ENCODE data around the gene BMPR1A. TPM values are rescaled to one million over a fixed set of nuclear protein-coding genes. Genes with fewer than 3 reads are reported as not detected.
"Not testable (repeated sequence)": the region's sequence is repeated elsewhere in the genome, so short reads cannot be mapped to it uniquely, and the experiment has no call there.

BMPR1A gene
- total RNA-seq, 2 donors from 2014 or later = 53.9 to 58.1 TPM

- 65% methylated on average over 1 of the region's 1 CpG for WGBS
- Histone ChIP-seq H3K4me1 (replicated peaks) (no peaks in the 10 kb centered on the region), H3K9me3 (no peaks in the 10 kb centered on the region), H3K4me3 (no peak overlapping the region), H3K27me3 (replicated peaks; ENCODE audit: insufficient read depth) (no peaks in the 10 kb centered on the region), H3K27ac (no peak overlapping the region), H3K36me3 (no peaks in the 10 kb centered on the region)
- TF ChIP-seq POLR2A (IDR thresholded peaks at IDR 0.05) (no peak), POLR2AphosphoS5 (IDR thresholded peaks at IDR 0.05) (no peak), CTCF (IDR thresholded peaks at IDR 0.05) (no peak)
- no peak for DNase-seq (ENCODE audit: low spot score)
- intact Hi-C loops (cut with DNase I) = no loop called here
Measured at GRCh38 chr10:86950349-86950748, 193.9 kb downstream of the BMPR1A start.

- DNase-seq (ENCODE audit: low spot score) = no peak
- no peak for TF ChIP-seq CTCF (IDR thresholded peaks at IDR 0.05)
- no peak for TF ChIP-seq POLR2A (IDR thresholded peaks at IDR 0.05)
- no peak for TF ChIP-seq POLR2AphosphoS5 (IDR thresholded peaks at IDR 0.05)
- Histone ChIP-seq H3K4me1 (replicated peaks) (no peaks in the 10 kb centered on the region), H3K4me3 (no peak overlapping the region), H3K27ac (no peak overlapping the region), H3K9me3 (no peaks in the 10 kb centered on the region), H3K36me3 (no peaks in the 10 kb centered on the region), H3K27me3 (replicated peaks; ENCODE audit: insufficient read depth) (no peaks in the 10 kb centered on the region)
- intact Hi-C loops (cut with DNase I) = no loop called here
Measured at GRCh38 chr10:86951184-86951761, 194.9 kb downstream of the BMPR1A start.

GRCh38 chr10:86952106-86952505, 195.7 kb downstream of the BMPR1A start:
- Histone ChIP-seq H3K4me1 (replicated peaks) (no peaks in the 10 kb centered on the region), H3K27ac (no peak overlapping the region), H3K4me3 (no peak overlapping the region), H3K9me3 (no peaks in the 10 kb centered on the region), H3K36me3 (no peaks in the 10 kb centered on the region), H3K27me3 (replicated peaks; ENCODE audit: insufficient read depth) (no peaks in the 10 kb centered on the region)
- WGBS = 91% methylated on average over 7 of the region's 7 CpGs
- no peak for DNase-seq (ENCODE audit: low spot score)
- intact Hi-C loops (cut with DNase I) = no loop called here
- no peak for TF ChIP-seq CTCF (IDR thresholded peaks at IDR 0.05)
- TF ChIP-seq POLR2AphosphoS5 (IDR thresholded peaks at IDR 0.05) = no peak
- TF ChIP-seq POLR2A (IDR thresholded peaks at IDR 0.05) = no peak

GRCh38 chr10:86952697-86953096, 196.3 kb downstream of the BMPR1A start:
- WGBS = 97% methylated on average over 10 of the region's 10 CpGs
- intact Hi-C loops (cut with DNase I); H3K9me3 ChIP-seq; H3K4me1 ChIP-seq (replicated peaks); H3K4me3 ChIP-seq; H3K27me3 ChIP-seq (replicated peaks; ENCODE audit: insufficient read depth); DNase-seq (ENCODE audit: low spot score); H3K27ac ChIP-seq; H3K36me3 ChIP-seq: not testable (repeated sequence)

- DNase-seq (ENCODE audit: low spot score) = no peak
- 58% methylated on average over 15 of the region's 15 CpGs for WGBS
- Histone ChIP-seq H3K27ac (peak overlapping the region; percentile 45), H3K4me1 (replicated peaks) (no peaks in the 10 kb centered on the region), H3K9me3 (no peaks in the 10 kb centered on the region), H3K36me3 (no peaks in the 10 kb centered on the region), H3K27me3 (replicated peaks; ENCODE audit: insufficient read depth) (no peaks in the 10 kb centered on the region), H3K4me3 (no peak overlapping the region)
- TF ChIP-seq POLR2A (IDR thresholded peaks at IDR 0.05) (no peak), POLR2AphosphoS5 (IDR thresholded peaks at IDR 0.05) (no peak)
- intact Hi-C loops (cut with DNase I) = no loop called here
Measured at GRCh38 chr10:86953747-86954680, 197.6 kb downstream of the BMPR1A start.
